Ureter (tissue), 1 donor: ENCODE measurements around the gene PTPRK. TPM values are rescaled to one million over a fixed set of nuclear protein-coding genes. Genes with fewer than 3 reads are reported as not detected.
"Not testable (repeated sequence)": the region's sequence is repeated elsewhere in the genome, so short reads cannot be mapped to it uniquely, and the experiment has no call there.

ENCODE experiments used
- DNase-seq: peaks from one replicate; pipeline ENCODE4 v3.0.0-alpha.2; 2020; ENCODE audit warnings: low spot score
- total RNA-seq: library from RNA; stranded (reverse); gene quantifications from one replicate; pipeline ENCODE4 v1.2.4, GENCODE V29; 2023
- donor health status: DM: yes; HTN: yes; CAD: no.

PTPRK gene
- total RNA-seq, 1 donor from 2014 or later: 107 TPM

DNA sequence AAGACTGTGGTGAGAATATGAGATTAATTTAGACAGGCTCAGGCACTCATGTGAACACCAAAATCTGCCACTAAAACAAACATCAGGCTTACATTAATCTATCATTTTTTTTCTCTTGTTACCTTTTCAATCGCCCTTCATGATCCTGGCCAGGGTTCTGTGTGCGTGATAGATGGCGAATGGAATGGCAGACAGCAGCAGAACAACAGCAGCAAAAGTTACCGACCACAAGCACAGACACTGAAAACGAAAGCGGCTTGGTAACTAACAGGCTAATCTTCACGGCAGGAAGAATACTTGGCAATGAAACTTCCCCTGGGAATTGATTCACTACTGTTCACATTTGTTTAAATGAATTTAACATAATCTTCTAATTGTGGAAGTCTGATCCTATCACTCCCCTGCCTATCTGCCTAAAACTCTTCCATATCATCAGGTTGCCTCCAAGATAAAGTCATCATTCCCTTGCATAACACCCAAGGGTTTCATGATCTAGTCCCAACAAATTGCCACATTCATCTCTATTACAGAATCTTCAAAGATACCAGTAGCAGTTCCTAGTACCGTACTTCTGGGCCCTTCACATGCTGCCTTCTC, 28.7 kb downstream of the PTPRK start:
- DNase-seq: no peak

- no peak for DNase-seq
These were observed 29.3 kb downstream of the PTPRK start for GRCh38 chr6:128491100-128491581.

DNA sequence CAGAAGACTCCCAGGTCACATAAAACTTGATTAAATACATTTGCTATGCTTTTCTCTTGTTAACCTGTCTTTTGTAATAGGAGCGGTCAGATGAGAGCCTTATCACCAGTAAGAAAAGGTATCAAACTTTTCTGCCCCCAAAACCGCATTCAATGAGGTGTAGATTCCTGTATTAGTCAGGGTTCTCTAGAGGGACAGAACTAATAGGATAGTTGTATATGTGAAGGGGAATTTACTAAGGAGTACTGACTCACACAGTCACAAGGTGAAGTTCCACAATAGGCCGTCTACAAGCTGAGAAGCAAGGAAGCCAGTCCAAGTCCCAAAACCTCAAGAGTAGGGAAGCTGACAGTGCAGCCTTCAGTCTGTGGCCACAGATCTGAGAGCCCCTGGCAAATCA, 32.7 kb downstream of the PTPRK start:
- DNase-seq: no peak

DNA sequence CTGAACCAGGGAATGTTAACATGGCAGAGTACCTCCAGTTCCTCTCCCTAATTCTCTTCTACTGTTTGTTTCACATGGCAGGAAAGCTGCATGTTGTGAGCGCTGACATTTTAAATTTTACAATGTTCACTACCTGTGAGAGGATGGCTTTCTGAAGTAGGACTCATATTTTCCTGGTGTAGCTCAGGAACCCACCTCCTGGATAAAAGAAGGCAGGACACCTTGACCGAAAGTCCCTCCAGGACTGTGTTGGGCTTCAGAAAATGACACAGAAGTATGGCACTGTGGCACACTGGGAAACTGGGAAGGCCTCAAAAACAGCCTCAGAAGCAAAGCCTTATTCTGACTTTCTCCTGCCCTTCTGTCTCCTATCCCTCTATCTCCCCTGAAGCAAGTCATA, 33.3 kb downstream of the PTPRK start:
- no peak for DNase-seq

DNA sequence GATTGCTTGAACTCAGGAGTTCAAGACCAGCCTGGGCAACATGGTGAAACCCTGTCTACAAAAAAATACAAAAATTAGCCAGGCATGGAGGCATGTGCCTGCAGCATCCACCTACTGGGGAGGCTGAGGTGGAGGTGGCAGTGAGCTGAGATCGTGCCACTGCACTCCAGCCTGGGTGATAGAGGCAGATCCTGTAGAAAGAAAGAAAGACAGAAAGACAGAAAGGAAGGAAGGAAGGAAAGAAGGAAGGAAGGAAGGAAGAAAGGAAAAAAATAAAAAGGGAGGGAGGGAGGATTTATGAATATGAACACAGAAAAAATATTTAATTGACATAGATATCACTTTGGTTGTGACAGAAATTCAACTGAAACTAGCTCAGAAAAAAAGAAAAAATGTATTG, 33.8 kb downstream of the PTPRK start:
- not testable (repeated sequence) for DNase-seq

DNA sequence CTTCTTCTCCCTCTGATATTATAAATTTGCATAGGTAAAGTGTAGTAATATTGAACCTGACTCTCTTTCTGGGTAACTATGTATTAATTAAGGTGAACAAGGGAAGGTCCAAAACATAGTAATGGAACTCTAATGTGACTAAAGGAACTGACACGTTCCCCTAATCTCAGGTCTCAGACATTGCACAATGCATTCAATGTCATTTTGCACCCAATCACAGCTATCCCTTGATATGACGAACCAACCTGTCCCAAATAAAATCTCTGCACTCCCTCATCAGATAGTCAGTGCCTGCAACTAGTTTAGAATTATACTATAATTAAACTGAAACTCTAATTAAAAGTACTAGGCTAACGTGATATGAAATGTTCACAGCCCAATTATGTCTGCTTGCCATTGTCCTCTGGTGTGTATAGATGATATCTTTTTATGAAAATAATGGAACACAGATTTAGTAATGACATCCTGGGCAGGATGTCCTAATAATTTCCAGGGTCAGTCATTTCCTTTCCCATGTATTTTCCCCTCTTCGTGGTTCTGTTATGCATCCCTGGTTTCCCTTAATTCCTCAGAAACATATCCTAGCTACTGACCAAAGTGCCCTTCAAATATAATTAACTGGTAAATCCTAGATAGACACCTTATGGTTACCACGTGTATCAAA, 36.8 kb downstream of the PTPRK start:
- DNase-seq: no peak

DNA sequence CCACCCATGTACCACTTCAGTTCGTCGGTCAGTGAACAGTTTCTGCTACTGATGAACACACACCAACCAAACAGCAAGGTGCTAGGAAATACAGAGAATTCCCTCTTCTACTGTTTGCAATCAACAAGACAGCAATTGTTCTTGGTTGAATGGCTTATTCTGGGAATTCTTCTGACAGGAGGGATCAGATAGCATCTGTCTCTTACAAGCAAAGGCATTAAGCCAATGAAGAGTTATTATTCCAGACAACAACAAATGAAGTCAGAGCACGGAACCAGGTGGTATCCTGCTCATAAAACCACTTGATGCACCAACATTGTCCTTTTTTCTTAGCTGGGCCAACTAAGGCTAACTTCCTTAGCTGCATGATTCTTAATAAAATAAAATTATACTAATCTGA, 37.8 kb downstream of the PTPRK start:
- DNase-seq: no peak

GRCh38 chr6:128479991-128480390, 40.4 kb downstream of the PTPRK start:
- no peak for DNase-seq

- DNase-seq: no peak
These were observed 41.2 kb downstream of the PTPRK start for GRCh38 chr6:128479048-128479666.

DNA sequence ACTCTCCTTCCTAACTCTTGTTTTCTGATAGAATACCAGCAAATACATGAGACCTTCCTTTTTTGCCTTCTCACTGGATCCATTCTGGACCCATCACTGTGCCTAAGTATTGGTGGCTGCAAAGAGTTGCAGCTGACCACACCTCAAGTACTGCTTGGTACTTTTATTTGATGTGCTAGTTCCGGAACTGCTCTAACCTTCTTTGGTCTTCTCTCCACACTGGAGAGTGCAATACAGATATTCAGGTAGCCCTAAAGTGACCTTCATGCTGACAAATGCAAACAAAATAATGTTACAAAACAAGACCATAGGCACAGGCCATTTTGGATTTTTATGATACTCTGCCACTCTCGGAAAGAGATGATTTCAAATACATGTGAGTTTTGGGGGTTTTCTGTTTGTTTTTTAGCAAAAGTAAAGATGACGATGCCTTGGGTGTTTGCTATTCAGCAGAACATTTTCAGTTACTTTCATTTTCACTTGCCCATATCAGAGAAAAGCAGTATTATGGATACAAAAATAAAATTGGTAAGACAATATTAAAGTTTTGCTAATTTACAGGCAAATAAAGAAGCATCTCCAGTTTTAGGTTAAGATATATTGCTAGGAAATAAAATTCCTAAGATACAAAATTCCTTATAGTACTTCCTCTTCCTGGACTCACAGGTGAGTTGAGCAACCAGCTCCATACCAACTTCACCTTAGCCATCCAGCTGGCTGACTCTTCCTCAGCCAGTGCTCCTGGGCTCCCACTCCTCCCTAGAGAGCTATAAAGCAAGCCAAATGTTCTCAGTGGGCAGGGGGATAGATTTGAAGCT, 42.0 kb downstream of the PTPRK start:
- DNase-seq: no peak

DNA sequence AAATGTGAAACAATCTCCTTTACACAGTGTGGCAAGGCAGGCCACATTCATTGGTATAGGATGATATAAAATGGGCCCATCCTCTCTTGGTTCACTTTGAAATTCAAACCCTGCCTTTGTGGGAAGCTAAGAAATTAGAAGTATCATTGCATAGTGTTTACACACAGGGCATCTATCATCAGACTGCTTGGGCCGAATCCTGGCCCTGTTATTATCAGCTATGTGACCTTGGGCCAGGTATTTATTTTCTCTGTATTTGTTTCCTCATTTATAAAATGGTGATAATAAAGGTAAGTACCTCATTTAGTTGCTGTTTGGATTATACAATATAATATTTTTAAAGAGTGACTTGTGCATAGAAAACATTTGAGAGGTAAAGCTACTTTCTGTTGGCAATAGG, 45.5 kb downstream of the PTPRK start:
- no peak for DNase-seq

DNA sequence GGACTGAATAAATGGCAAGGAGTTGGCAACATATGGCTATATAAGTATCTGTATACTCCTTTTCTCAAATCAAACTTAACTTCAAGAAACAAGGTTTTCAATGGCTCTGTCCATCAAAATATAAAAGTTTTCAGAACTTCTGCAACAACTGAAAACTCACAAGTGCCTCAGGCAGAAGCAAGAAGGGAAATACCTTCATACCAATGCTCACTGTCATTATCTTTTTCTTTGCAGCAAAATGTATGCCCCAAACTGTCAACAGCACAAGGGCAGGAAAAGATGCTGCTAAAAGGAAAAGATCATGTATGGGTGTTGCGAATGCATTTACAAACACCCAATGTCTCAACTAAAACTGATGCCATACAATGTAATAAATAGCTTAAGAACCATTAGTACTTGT, 45.9 kb downstream of the PTPRK start:
- no peak for DNase-seq

DNA sequence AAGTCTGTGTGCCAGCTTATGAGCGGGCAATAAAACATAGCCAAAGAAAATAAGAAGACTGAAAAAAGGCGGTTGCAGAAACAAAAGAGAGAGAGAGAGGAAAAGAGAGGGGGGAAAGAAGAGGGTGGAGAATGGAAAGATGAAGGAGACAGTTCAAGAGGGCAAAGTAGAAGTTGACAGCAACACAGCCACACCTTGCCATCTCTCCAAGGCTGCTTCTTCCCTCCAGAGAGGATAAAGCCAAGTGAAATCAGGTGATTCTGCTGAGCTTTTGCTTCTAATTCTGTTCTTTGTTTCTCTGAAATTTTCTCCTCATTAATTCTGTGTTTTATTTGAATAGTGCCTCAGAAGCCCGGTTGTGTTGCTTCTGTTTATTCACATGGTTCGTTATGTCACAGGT, 48.5 kb downstream of the PTPRK start:
- no peak for DNase-seq

GRCh38 chr6:128465368-128466343, 54.7 kb downstream of the PTPRK start:
- DNase-seq: no peak

- no peak for DNase-seq
These were observed 55.6 kb downstream of the PTPRK start for GRCh38 chr6:128464790-128465189.

- no peak for DNase-seq
These were observed 56.5 kb downstream of the PTPRK start for GRCh38 chr6:128463942-128464341.

DNA sequence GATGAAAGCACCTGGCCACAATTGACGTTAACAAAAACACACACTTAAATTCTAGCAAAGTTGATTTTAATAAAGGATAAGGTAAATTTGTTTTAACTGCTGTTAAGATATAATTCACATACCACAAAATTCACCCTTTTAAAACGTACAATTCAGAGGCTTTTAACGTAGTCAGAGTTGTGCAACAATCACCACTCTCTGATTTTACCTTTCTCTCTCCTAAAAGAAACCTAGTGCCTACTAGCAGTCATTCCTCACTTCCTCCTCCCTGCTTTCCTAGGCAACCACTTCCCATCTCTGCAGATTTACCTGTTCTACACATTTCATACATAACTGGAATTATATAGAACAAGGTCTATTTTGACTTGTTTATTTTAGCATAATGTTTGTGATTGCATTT, 58.9 kb downstream of the PTPRK start:
- no peak for DNase-seq

GRCh38 chr6:128456510-128457230, 63.7 kb downstream of the PTPRK start:
- no peak for DNase-seq

DNA sequence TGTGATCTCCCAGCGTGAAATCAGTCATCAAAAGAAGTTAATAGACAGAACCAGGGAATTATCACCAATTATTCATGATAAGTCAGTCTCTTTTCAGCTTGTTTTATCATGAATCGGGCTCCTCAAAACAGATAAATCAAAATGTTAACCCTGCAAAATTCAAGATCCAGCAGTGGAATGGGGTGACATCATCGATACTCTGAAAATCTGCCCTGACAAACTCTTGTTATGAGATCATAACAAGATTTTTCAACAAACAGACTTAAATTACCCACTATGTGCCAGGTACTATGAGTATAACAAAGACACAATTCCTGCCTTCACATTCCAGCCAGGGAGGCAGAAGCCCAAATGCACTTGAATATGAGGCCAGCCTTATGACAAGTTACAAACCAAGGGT, 64.4 kb downstream of the PTPRK start:
- no peak for DNase-seq

DNA sequence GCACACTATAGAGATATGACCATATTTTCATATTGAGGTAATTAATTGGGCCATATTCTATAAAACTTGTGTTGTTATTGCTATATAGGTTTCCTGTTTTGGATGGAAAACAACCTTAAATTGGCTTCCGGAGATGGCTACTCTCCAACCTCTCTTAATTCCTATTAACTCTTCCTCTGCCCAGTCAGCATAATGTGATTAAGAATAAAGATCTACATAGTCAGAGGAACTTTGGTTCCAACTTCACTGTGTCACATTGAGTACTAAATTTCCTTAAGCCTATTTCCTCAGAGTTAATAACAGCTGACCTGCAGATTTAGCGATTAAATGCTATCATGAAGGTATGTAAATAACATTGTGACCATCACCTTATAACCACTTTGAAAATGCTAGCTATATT, 67.7 kb downstream of the PTPRK start:
- no peak for DNase-seq

DNA sequence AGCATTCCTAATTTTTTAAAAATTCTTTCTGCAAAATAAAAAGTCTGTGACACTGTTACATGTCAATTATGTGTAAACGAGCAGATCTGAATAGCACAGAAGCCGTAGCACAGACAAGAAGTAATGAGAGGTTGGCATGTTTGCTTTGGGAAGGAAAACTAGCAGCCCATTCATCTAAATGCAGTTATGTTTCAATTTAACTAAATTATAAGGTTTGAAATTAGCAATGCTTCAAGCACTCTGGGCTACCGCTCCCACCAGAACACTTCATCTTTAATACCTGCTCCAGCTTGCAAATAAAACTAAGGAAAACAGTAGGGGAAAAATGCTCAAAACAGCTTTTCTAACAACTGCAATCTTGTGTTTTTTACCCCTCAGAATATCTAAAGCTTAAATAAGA, 73.9 kb downstream of the PTPRK start:
- no peak for DNase-seq
